ENCODE data around the gene ARL4A. TPM values are rescaled to one million over a fixed set of nuclear protein-coding genes. Genes with fewer than 3 reads are reported as not detected.

Gene ARL4A
- total and polyA plus RNA-seq, 9 of the 15 experiments (the other 6 are each of a cell fraction or from before 2014, with no cell fraction given), result 118 to 688 (median 172) TPM

GRCh38 chr7:12686891-12687717 lies at the start of gene ARL4A (continued):
- TF ChIP-seq SMAD4 (CRISPR knock-in tag; conservative IDR thresholded peaks at IDR 0.05) (peak; percentile 73), RREB1 (CRISPR knock-in tag; IDR thresholded peaks at IDR 0.05) (no peak), MYBL2 (IDR thresholded peaks at IDR 0.05; ENCODE audit: low read depth) (peak; percentile 61; the same call in 1 of the 2 replicates), MYBL2 (CRISPR knock-in tag; IDR thresholded peaks at IDR 0.05; ENCODE audit: borderline replicate concordance) (no peak), HIVEP1 (CRISPR knock-in tag; IDR thresholded peaks at IDR 0.05) (no peak), IRF9 (tag; IDR thresholded peaks at IDR 0.05) (no peak), GATA2 (CRISPR knock-in tag; IDR thresholded peaks at IDR 0.05) (no peak), GTF3C2 (IDR thresholded peaks at IDR 0.05; ENCODE audit: borderline replicate concordance, extremely low read depth, insufficient read length) (no peak), ZBTB5 (IDR thresholded peaks at IDR 0.05) (no peak), HNRNPUL1 (IDR thresholded peaks at IDR 0.05; ENCODE audit: low read length) (no peak), CCNT2 (IDR thresholded peaks at IDR 0.05; ENCODE audit: borderline replicate concordance, extremely low read depth, insufficient read length, low read depth, low read length) (peak; percentile 37), MEF2D (tag; conservative IDR thresholded peaks at IDR 0.05; ENCODE audit: low read depth) (no peak), LEF1 (IDR thresholded peaks at IDR 0.05) (no peak)
